HG03139 (cell line): ENCODE measurements around the gene SH3PXD2B.
A peak's percentile ranks its signal among the peaks of the same experiment; 100 is the strongest.
"Not testable (repeated sequence)": the region's sequence is repeated elsewhere in the genome, so short reads cannot be mapped to it uniquely, and the experiment has no call there.

Experiments used
- ATAC-seq: cut with Tn5 transposase; IDR thresholded peaks from one replicate; pipeline ENCODE4 v1.9.1; 2021; ENCODE audit not compliant: unreplicated experiment

SH3PXD2B gene

GRCh38 chr5:172486451-172486850 lies 32.1 kb upstream of the SH3PXD2B start:
- ATAC-seq: no peak

- no peak for ATAC-seq
These were observed 31.3 kb upstream of the SH3PXD2B start for GRCh38 chr5:172485511-172486202.

- ATAC-seq: no peak
These were observed 30.3 kb upstream of the SH3PXD2B start for GRCh38 chr5:172484664-172485063.

- no peak for ATAC-seq
These were observed 28.1 kb upstream of the SH3PXD2B start for GRCh38 chr5:172482156-172483020.

GRCh38 chr5:172481011-172481800 lies 26.9 kb upstream of the SH3PXD2B start:
- no peak for ATAC-seq

- no peak for ATAC-seq
These were observed 25.4 kb upstream of the SH3PXD2B start for GRCh38 chr5:172479784-172480115.

- peak; percentile 85 for ATAC-seq
These were observed 24.9 kb upstream of the SH3PXD2B start for GRCh38 chr5:172479034-172479783.

GRCh38 chr5:172478695-172479033 lies 24.3 kb upstream of the SH3PXD2B start:
- not testable (repeated sequence) for ATAC-seq

- no peak for ATAC-seq
These were observed 23.9 kb upstream of the SH3PXD2B start for GRCh38 chr5:172478256-172478655.

GRCh38 chr5:172477466-172477865 lies 23.1 kb upstream of the SH3PXD2B start:
- no peak for ATAC-seq

- no peak for ATAC-seq
These were observed 20.0 kb upstream of the SH3PXD2B start for GRCh38 chr5:172474293-172474692.

GRCh38 chr5:172473427-172473826 lies 19.1 kb upstream of the SH3PXD2B start:
- ATAC-seq: no peak

- no peak for ATAC-seq
These were observed 15.4 kb upstream of the SH3PXD2B start for GRCh38 chr5:172469697-172470096.

GRCh38 chr5:172466062-172466461 lies 11.7 kb upstream of the SH3PXD2B start:
- no peak for ATAC-seq

- ATAC-seq: no peak
These were observed 8.7 kb upstream of the SH3PXD2B start for GRCh38 chr5:172463031-172463430.

GRCh38 chr5:172459783-172460165 lies 5.4 kb upstream of the SH3PXD2B start:
- ATAC-seq: no peak

- ATAC-seq: no peak
These were observed 4.9 kb upstream of the SH3PXD2B start for GRCh38 chr5:172458976-172459782.

- ATAC-seq: no peak
These were observed 1.9 kb upstream of the SH3PXD2B start for GRCh38 chr5:172456076-172456722.

- no peak for ATAC-seq
These were observed 1.3 kb upstream of the SH3PXD2B start for GRCh38 chr5:172455511-172456061.

GRCh38 chr5:172455087-172455381 lies 709 bp upstream of the SH3PXD2B start:
- no peak for ATAC-seq
